GM23338 (cell line): ENCODE results near the gene SLC8A3.

Experiments
- EZH2 ChIP-seq: fragments of 200-600 bp; sonication (generic); IDR thresholded peaks from one replicate; pipeline ENCODE4 v1.8.0; 2017; ENCODE audit warnings: antibody characterized with exemption, mild to moderate bottlenecking, low read depth; ENCODE audit not compliant: unreplicated experiment
- EZH2phosphoT487 ChIP-seq: fragments of 200-600 bp; sonication (generic); IDR thresholded peaks from one replicate; pipeline ENCODE4 v1.8.1; 2018; ENCODE audit warnings: antibody characterized with exemption; ENCODE audit not compliant: unreplicated experiment
- ZNF331 ChIP-seq: fragments of 250-450 bp; sonication (Bioruptor Pico); IDR thresholded peaks from 2 replicates; pipeline ENCODE4 v1.5.0; 2020; ENCODE audit warnings: low read depth, mild to moderate bottlenecking, moderate library complexity
- TF ChIP-seq, protein P1 (sequence below), 2 experiments: fragments of 200-600 bp in 1 of 2; sonication (generic) in 1 of 2; conservative IDR thresholded peaks; 2 replicates each; pipeline versions ENCODE4 v1.5.1 to v1.6.1; 2016 to 2017; ENCODE audit warnings: antibody characterized with exemption in 2 of 2, low read depth in 2 of 2, mild to moderate bottlenecking in 2 of 2, moderate library complexity in 1 of 2
- TF ChIP-seq, protein P2 (sequence below): IDR thresholded peaks from 2 replicates; pipeline ENCODE4 v1.6.1; 2016; ENCODE audit warnings: antibody characterized with exemption
- TF ChIP-seq, protein P3 (sequence below): IDR thresholded peaks from one replicate; pipeline ENCODE4 v1.6.1; 2018; ENCODE audit warnings: antibody characterized with exemption; ENCODE audit not compliant: unreplicated experiment

DNA sequence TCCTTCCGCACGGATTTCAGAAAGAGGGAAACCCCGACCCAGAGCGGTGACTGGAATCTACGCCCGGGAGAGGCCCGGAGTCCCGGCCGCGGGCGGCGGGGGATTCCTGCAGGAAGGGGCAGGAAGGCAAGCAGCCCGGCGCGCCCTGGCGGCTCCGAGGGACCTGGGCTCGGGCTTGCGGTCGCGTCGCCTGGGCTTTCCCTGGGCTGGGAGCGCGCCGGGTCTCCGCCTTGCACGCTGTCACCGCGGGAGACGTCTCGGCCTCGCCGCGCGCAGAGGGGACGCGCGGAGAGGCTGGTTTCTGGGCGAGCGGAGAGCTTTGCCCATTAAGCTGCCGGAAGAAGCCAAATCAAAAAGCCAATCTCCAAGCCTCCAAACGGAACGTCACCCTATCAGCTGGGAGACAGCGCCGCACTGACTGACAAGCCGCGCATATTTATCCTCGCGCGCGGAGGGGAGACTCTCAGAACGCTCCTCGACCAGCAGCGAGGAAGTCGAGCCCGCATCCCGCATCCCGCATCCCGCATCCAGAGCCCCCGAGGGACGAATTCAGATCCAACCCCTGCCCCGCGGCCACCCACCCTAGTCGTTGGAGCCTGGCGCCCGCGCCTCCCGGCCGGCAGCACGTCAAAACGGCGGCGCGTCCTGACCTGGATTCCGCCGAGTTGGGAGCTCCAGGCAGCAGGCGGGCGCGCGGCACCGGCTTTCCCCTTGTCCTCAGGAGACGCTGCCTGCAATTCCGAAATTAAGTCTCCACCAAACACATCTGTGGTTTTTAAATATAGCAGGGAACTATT lies at the start of gene SLC8A3:
- TF ChIP-seq, protein P1, sequence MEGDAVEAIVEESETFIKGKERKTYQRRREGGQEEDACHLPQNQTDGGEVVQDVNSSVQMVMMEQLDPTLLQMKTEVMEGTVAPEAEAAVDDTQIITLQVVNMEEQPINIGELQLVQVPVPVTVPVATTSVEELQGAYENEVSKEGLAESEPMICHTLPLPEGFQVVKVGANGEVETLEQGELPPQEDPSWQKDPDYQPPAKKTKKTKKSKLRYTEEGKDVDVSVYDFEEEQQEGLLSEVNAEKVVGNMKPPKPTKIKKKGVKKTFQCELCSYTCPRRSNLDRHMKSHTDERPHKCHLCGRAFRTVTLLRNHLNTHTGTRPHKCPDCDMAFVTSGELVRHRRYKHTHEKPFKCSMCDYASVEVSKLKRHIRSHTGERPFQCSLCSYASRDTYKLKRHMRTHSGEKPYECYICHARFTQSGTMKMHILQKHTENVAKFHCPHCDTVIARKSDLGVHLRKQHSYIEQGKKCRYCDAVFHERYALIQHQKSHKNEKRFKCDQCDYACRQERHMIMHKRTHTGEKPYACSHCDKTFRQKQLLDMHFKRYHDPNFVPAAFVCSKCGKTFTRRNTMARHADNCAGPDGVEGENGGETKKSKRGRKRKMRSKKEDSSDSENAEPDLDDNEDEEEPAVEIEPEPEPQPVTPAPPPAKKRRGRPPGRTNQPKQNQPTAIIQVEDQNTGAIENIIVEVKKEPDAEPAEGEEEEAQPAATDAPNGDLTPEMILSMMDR (conservative IDR thresholded peaks at IDR 0.05; ENCODE audit: low read depth in 2 of 2) = no peak
- TF ChIP-seq EZH2phosphoT487 (no peak), ZNF331 (CRISPR knock-in tag) (no peak), EZH2 (peak; percentile 5)
- TF ChIP-seq, protein P2, sequence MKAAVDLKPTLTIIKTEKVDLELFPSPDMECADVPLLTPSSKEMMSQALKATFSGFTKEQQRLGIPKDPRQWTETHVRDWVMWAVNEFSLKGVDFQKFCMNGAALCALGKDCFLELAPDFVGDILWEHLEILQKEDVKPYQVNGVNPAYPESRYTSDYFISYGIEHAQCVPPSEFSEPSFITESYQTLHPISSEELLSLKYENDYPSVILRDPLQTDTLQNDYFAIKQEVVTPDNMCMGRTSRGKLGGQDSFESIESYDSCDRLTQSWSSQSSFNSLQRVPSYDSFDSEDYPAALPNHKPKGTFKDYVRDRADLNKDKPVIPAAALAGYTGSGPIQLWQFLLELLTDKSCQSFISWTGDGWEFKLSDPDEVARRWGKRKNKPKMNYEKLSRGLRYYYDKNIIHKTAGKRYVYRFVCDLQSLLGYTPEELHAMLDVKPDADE = no peak
- TF ChIP-seq, protein P3, sequence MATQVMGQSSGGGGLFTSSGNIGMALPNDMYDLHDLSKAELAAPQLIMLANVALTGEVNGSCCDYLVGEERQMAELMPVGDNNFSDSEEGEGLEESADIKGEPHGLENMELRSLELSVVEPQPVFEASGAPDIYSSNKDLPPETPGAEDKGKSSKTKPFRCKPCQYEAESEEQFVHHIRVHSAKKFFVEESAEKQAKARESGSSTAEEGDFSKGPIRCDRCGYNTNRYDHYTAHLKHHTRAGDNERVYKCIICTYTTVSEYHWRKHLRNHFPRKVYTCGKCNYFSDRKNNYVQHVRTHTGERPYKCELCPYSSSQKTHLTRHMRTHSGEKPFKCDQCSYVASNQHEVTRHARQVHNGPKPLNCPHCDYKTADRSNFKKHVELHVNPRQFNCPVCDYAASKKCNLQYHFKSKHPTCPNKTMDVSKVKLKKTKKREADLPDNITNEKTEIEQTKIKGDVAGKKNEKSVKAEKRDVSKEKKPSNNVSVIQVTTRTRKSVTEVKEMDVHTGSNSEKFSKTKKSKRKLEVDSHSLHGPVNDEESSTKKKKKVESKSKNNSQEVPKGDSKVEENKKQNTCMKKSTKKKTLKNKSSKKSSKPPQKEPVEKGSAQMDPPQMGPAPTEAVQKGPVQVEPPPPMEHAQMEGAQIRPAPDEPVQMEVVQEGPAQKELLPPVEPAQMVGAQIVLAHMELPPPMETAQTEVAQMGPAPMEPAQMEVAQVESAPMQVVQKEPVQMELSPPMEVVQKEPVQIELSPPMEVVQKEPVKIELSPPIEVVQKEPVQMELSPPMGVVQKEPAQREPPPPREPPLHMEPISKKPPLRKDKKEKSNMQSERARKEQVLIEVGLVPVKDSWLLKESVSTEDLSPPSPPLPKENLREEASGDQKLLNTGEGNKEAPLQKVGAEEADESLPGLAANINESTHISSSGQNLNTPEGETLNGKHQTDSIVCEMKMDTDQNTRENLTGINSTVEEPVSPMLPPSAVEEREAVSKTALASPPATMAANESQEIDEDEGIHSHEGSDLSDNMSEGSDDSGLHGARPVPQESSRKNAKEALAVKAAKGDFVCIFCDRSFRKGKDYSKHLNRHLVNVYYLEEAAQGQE = no peak
